Ovary (tissue), 9 donors: Measurements from ENCODE around the gene TPCN2. TPM values are rescaled to one million over a fixed set of nuclear protein-coding genes. Genes with fewer than 3 reads are reported as not detected.

Source experiments
- DNase-seq, 5 donors: peaks; one replicate each; pipeline ENCODE4 v3.0.0-alpha.2; 2019 to 2020
- H3K27ac ChIP-seq, 2 donors: fragments of 200-600 bp; one replicate each; pipeline versions ENCODE4 v1.5.1 to v1.8.0; 2019 to 2022
- H3K27me3 ChIP-seq: fragments of 200-600 bp; one replicate; pipeline ENCODE4 v1.8.0; 2022
- H3K36me3 ChIP-seq: fragments of 200-600 bp; sonication (generic); one replicate; pipeline ENCODE4 v1.5.1; 2019
- H3K4me1 ChIP-seq: one replicate; pipeline ENCODE4 v1.8.1; 2013; ENCODE audit warnings: mild to moderate bottlenecking, moderate library complexity; ENCODE audit not compliant: insufficient read depth
- H3K4me3 ChIP-seq: fragments of 200-600 bp; sonication (generic); one replicate; pipeline ENCODE4 v1.5.1; 2017
- H3K9me3 ChIP-seq, 2 donors: fragments of 200-600 bp in 1 of 2; sonication (generic) in 1 of 2; one replicate each; pipeline versions ENCODE4 v1.5.1 to v1.8.1; 2013 to 2019; ENCODE audit warnings: mild to moderate bottlenecking in 1 of 2, moderate library complexity in 1 of 2
- CTCF ChIP-seq, 3 donors: fragments of 450-650 bp in 2 of 3; fragments of 200-600 bp in 1 of 3; IDR thresholded peaks; one replicate each; pipeline versions ENCODE4 v1.5.1 to v1.8.0; 2016 to 2022; ENCODE audit warnings: antibody characterized with exemption in 3 of 3, mild to moderate bottlenecking in 1 of 3
- EP300 ChIP-seq: sonication (generic); formaldehyde crosslinking; IDR thresholded peaks from one replicate; pipeline ENCODE4 v1.6.1; 2017; ENCODE audit warnings: antibody characterized with exemption
- POLR2A ChIP-seq: fragments of 450-650 bp; IDR thresholded peaks from one replicate; pipeline ENCODE4 v1.6.1; 2017; ENCODE audit warnings: antibody characterized with exemption, mild to moderate bottlenecking, moderate library complexity
- WGBS, 3 donors: extraction: QIAGEN DNeasy Blood & Tissue Kit in 1 of 3; methylation state at CpG; one replicate each; pipeline versions ENCODE4 v1.1.5 to v1.1.7; 2013 to 2017; 5-methylcytosine and 5-hydroxymethylcytosine counted together
- intact Hi-C, 4 donors: fragments of 100-400 bp; cut with DNase I; formaldehyde crosslinking; loops; one replicate each; pipeline versions ENCODE4 v1.11.0 to v1.15.1; 2022 to 2023
- polyA plus RNA-seq, 2 donors: library from polyadenylated mRNA; stranded (reverse); fragments of 200-250 nt in 1 of 2; fragments of 350-450 nt in 1 of 2; fragmentation: Illumina TruSeq in 1 of 2; extraction: RNeasy Lipid Tissue Mini Kit (QIAGEN cat#74804) in 1 of 2; gene quantifications; one replicate each; pipeline ENCODE4 v1.2.3, GENCODE V29; 2013 to 2014
- total RNA-seq, 7 donors: library from RNA; depleted of rRNA in 2 of 7; stranded (reverse); fragments of >200 nt in 2 of 7; fragmentation: NEBNext Ultra II Directional in 3 of 7; extraction: Animal tissue kit (Norgen Biotek cat#: 25700) in 3 of 7; gene quantifications; one replicate each; pipeline versions ENCODE4 v1.1.0 to v1.2.4, GENCODE V29; 2016 to 2023
- donor health status: DM: no; HTN: no; CAD: no; lungs with moderate emphysema.
- donor health status: DM: no; HTN: no; CAD: no.
- donor health status: Bipolar disorder and iron deficiency.
- donor health status: DM: yes; HTN: yes; CAD: no.
- donor health status: DM: no; HTN: no; CAD: no.
- donor health status: DM: yes; HTN: yes; CAD: no.

Gene TPCN2
- total and polyA plus RNA-seq, 9 donors, result 6.5 to 35.7 (median 23.3) TPM

- H3K9me3 ChIP-seq, result no peaks in the 10 kb centered on the region
- TF ChIP-seq POLR2A (no peak), EP300 (no peak), CTCF (IDR thresholded peaks at IDR 0.05) (no peak)
- H3K27ac ChIP-seq, result no peak overlapping the region
- no peaks in the 10 kb centered on the region for H3K27me3 ChIP-seq
- 90 to 93% (median 92%) methylated on average over 10 of the region's 10 CpGs for WGBS, 3 donors
- H3K4me1 ChIP-seq, result peaks cover 2% of the 10 kb centered on the region
- H3K4me3 ChIP-seq, result no peak overlapping the region
- intact Hi-C loops, result no loop called here
- H3K36me3 ChIP-seq, result no peaks in the 10 kb centered on the region
- DNase-seq, result no peak
These were observed 106.2 kb downstream of the TPCN2 start for GRCh38 chr11:69154938-69155301.

GRCh38 chr11:69155302-69156234 lies 106.8 kb downstream of the TPCN2 start, which contains the start of gene SMIM38:
TSS of gene SMIM38 (plus strand) at chr11:69155935. CDS start at chr11:69157847, 1,912 bp downstream.
- no peak for DNase-seq
- intact Hi-C loops, result no loop called here
- TF ChIP-seq POLR2A (no peak), EP300 (no peak), CTCF (IDR thresholded peaks at IDR 0.05) (no peak)
- Histone ChIP-seq H3K27me3 (no peaks in the 10 kb centered on the region), H3K4me1 (peaks cover 2% of the 10 kb centered on the region), H3K36me3 (no peaks in the 10 kb centered on the region), H3K9me3 (no peaks in the 10 kb centered on the region), H3K27ac (no peak within 1 kb of the TSS), H3K4me3 (no peak within 1 kb of the TSS)
- 74 to 83% (median 81%) methylated on average over 28 to 32 of the region's 32 CpGs for WGBS, 3 donors

- 84 to 92% (median 89%) methylated on average over 13 of the region's 13 CpGs for WGBS, 3 donors
These were observed 107.5 kb downstream of the TPCN2 start for GRCh38 chr11:69156235-69156639.

GRCh38 chr11:69156673-69157155 lies 108.0 kb downstream of the TPCN2 start:
- Histone ChIP-seq H3K27ac (no peak overlapping the region), H3K36me3 (no peaks in the 10 kb centered on the region), H3K4me3 (no peak overlapping the region), H3K4me1 (peaks cover 2% of the 10 kb centered on the region), H3K27me3 (no peaks in the 10 kb centered on the region), H3K9me3 (no peaks in the 10 kb centered on the region)
- intact Hi-C loops, result no loop called here
- TF ChIP-seq EP300 (no peak), CTCF (IDR thresholded peaks at IDR 0.05) (no peak), POLR2A (no peak)
- 77 to 90% (median 77%) methylated on average over 12 to 15 of the region's 15 CpGs for WGBS, 3 donors
- DNase-seq, result no peak

More at GRCh38 chr11:69156235-69156639, 107.5 kb downstream of the TPCN2 start:
- Histone ChIP-seq H3K27ac (no peak overlapping the region), H3K4me3 (no peak overlapping the region), H3K4me1 (peaks cover 2% of the 10 kb centered on the region), H3K36me3 (no peaks in the 10 kb centered on the region), H3K27me3 (no peaks in the 10 kb centered on the region), H3K9me3 (no peaks in the 10 kb centered on the region)
- no peak for DNase-seq
- TF ChIP-seq POLR2A (no peak), CTCF (IDR thresholded peaks at IDR 0.05) (no peak), EP300 (no peak)
- intact Hi-C loops, result no loop called here
